Suppressor macrophage treated with lipopolysaccharide for 1 hour (primary cell): ENCODE data around the gene ZNF221.

Experiments
- DNase-seq, 3 donors: peaks; one replicate each; pipeline ENCODE4 v3.0.0-alpha.2; 2020 to 2022

The ZNF221 gene

DNA sequence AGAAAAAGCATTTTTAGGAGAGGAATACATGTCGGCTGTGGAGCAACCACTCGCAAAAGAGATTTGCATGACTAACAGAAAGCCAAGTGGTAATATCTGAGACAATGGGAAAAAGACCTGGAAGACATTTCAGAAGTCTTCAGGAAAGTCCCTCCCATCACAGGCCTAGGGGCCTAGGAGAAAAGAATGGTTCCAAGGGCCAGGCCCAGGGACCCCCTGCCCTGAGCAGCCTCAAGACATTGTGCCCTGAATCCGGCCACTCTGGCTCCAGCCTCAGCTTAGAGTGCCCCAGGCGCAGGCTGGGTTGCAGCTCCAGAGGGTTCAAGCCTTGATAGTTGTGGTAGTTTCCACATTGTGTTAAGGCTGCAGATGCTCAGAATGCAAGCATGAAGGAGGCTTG is 9.4 kb downstream of the ZNF221 start:
- DNase-seq: no peak

DNA sequence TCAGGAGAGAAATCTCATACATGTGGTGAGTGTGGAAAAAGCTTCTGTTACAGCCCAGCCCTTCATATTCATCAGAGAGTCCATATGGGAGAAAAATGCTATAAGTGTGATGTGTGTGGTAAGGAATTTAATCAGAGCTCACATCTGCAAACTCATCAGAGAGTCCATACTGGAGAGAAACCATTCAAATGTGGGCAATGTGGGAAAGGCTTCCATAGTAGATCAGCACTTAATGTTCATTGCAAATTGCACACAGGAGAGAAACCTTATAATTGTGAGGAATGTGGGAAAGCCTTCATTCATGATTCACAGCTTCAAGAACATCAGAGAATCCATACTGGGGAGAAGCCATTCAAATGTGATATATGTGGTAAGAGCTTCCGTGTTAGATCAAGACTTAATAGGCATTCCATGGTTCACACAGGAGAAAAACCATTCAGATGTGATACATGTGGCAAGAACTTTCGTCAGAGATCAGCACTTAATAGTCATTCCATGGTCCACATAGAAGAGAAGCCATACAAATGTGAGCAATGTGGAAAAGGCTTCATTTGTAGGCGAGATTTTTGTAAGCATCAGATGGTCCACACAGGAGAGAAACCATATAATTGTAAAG is 15.2 kb downstream of the ZNF221 start:
- no peak for DNase-seq

DNA sequence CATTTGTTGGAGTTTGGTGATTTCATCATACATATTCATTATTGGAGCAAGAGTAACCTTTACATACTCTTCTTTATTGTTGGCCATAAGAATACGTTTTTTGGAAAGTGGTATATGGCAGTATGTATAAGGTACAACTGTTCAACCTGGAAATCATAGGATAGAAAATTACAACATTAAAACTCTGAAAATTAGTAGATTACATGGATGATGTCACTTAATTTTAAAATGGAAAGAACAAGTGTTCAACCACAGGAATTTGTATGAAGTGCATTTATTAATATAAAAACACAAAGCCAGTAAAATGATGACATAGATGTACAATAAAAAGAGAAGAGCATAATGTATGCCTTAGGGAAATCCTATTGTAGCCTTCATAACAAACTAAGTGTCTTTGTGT is 25.7 kb downstream of the ZNF221 start:
- DNase-seq: no peak

DNA sequence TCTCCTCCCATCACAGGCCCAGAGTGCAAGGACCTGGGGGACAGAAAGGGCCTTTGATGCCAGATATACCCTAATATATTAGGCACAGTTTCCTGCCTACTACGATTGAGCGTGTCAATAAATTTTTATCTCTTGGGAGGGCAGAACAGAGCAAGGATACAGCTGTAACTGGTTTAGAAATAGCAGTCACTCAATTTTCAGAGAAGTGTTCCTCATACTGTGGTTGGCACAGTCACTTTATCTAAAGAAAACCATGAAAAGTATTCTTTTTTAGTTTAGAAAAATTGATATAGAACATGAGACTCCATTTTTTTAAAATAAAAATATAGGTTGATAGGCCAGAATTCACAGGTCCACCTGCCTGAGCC is 32.5 kb downstream of the ZNF221 start:
- DNase-seq: no peak

DNA sequence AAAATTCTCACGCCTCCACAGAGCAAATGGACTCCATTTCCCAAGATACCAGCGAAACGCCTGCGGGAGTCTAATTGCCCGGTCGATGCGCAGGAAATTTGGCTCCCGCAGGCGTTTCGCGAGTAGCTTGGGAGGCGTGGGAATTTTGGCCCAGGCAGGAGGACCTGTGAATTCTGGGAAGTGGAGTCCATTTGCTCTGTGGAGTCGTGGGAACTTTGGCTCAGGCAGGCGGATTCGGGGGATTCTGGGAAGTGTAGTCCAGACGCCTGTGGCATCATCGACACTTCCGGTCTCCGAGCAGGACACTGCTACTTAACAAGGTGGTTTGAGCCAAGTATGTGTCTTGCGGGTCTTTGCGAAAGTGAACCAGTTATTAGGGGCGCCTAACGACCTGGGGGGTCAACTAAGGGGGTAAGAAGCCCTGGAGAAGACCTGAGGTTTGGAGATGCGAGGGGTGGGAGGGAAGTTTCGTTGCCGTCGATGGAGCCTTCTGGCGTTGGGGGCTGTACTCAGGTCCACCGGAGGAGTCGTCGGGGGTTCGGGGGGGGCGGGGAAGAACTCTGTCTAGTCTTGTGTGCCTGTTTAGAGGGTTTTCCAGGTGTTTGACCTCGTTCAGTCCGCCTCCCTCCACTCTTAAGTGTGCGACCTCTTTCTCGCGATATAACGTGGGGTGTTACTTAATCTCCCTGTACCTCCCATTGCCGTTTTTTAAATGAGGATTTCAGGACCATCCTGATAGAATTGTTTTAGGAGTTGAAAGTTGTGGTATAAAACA is 33.1 kb downstream of the ZNF221 start, which contains the start of gene ZNF155:
ZNF155 (plus strand) TSS at position 277 of the 775 bp plus-strand sequence. CDS start 4,356 bp downstream, outside the sequence.
- DNase-seq: peak; percentile 91 to 95 (median 94)

DNA sequence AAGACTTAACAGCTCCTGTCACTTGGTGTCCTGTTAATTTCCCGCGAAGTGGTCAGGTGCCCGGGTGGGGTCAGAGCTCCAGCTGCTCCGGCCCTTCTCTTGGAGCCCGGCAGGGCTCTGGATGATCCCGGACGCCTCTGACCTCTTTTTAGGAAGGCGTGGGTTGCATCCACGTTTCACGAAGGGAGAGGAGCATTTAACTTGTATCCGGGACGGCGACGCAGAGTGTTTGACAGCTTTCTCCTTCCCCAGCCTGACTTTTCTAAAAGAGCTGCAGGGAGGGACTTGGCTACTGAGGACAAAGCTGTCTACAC is 33.6 kb downstream of the ZNF221 start:
- peak in 2 of 3 donors; percentile 44 to 53 for DNase-seq

DNA sequence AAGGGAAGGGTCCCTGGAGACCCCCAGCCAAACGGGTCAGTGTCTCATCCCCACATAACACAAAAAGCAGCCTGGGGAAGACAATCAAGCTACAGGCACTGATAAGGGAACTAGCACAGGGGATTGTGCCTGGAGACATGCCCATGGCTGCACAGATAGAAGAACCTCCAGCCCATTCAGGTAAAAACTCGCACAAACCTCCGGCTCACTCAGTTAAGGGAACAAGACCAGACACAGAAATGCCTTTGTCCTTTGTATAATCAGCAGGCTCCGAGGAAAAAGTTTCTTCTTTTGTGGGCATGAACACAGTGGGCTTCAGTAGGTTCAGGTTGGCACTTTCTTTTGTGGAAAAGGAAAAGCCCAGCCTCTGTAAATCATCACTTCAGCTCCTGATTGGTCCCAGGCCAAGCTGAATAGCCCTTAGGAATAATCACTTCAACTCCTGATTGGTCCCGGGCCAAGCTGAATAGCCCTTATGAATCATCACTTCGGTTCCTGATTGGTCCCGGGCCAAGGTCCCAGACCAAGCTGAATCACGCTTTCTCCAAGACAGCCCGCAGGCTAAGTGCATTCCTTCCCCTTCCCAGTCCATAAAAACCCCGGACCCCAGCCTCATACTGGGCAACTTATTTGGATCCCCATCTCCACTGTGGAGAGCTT is 46.7 kb downstream of the ZNF221 start:
- no peak for DNase-seq

DNA sequence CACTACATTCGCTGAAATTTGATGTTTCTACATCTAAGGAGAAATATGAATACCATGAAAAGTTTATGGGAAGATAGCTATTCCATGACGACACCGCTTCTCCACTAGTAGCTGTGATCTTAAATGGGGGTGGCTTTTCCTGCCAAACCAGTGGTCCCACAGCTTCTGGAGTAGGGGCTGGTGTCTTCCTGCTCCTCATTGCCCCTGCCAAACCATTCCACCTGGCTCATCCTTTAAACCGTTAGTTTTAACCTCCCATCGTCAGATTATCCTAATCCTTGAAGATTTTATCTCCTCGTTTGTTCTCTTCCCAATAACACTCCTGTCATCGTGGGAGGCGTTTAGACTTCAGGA is 51.2 kb downstream of the ZNF221 start:
- DNase-seq: no peak

DNA sequence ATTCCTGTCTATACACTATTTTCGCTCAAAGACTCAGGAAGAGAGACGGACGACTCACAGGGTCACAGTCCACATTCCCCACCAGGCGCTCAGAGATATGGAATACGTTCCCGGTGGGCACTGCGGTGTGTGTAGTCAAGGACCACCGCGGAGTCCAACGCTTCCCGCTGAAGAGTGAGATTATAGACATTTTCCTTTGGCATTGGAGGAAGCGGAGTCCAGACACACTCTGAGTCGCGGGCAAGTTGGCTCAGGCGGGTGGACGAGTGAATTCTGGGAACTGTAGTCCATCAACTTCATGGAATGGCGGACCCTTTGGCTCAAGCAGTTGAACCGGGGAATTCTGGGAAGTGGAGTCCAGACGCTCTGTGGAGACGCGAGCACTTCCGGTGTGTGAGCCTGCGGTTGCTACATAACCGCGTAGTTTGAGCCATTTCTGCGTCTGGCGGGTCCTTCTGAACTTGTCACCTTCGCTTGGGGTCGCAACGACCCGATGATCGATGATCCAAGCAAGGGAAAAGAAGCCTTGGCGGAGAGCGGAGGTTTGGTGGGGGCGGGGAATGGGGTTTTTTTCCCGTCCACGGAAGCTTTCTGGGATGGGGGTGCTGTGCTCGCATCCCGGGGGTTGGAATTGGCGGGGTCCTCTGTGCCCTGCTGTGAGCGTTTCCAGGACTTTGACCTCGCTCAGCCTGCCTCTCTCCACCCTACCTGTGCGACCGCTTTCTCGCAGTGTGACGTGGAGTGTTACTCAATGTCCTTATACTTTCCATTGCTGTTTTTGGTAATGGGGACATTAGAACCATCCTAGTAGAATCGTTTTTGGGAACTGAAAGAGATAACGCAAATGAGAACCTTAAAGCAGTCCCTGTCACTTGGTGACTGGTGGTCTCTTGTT is 51.8 kb downstream of the ZNF221 start, which contains the start of gene ZNF230:
ZNF230 (plus strand) TSS at position 392 of the 895 bp plus-strand sequence. CDS start 4,122 bp downstream, outside the sequence.
- peak; percentile 95 to 98 (median 97) for DNase-seq

DNA sequence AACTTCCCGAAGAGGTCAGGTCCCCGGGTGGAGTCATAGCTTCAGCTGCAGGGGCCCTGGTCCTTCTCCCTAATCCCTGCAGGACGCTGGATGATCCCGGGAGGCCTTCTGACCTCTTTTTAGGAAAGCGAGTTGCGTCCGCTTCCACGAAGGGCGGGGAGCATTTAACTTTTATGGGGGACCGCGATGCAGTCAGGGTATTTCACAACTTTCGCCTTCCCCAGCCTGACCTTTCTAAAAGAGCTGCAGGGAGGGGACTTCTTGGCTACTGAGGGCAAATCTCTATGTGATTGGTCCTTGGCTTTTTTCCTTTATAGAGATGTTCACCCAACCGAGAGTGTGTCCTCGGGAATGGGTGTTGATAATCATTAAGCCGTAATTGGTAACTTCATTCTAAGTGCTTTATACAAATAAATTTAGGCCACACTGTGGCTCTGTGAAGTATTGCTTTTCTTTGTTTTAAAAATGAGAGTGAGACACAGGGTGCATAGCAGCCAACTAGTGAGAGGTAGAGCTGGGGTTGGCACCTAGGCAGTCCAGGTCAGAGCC is 52.5 kb downstream of the ZNF221 start:
- DNase-seq: peak; percentile 38 to 41 (median 40)

DNA sequence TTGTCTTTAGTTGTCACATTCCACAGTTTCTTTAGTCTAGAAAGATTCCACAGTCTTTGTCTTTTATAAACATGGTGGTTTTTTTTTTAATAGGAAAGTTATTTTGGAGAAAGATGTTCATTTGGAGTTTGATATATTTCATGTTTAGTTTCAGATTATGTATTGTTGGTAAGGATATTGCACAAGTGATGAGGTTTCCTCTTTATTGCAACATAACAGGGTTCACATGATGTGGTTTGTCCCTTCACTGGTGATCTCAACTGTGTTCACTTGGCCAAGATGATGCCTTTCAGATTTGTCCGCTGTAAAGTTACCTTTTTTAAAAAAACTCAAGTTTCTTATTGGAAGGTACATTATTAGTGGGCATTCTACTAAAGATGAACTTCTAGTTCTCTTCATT is 54.9 kb downstream of the ZNF221 start:
- peak; percentile 51 to 81 (median 79) for DNase-seq

DNA sequence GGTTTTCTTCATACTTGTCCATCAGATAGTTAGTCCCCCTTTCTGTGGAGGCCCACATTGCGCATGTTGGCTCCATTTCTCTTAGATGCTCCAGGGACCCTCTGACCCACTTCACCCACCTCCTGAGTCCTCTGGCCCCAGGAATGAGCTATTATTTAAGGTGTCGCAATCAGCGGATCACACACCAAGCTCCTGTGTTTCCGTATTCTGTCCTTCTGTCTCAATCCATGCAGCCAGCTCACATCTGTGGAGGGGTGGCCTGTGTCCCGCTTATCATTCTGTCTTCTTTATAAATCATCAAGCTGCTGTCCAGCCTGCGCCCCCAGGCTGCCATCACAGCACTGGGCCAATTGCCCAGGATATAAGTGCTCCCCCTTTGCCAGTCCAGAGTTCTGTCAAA is 56.4 kb downstream of the ZNF221 start:
- DNase-seq: no peak

DNA sequence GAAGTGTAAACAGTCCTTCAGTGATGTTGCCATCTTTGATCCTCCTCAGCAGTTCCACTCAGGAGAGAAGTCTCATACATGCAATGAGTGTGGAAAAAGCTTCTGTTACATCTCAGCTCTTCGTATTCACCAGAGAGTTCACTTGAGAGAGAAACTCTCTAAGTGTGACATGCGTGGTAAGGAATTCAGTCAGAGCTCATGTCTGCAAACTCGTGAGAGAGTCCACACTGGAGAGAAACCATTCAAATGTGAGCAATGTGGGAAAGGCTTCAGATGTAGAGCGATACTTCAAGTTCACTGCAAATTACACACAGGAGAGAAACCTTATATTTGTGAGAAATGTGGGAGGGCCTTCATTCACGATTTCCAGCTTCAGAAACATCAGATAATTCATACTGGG is 59.4 kb downstream of the ZNF221 start:
- DNase-seq: no peak
